SU-DHL-6 (cell line): ENCODE data around the gene PHAF1.

Experiments
- EZH2phosphoT487 ChIP-seq: fragments of 200-600 bp; sonication (generic), shearing (Covaris generic); conservative IDR thresholded peaks from 2 replicates; pipeline ENCODE4 v1.6.1; 2018; ENCODE audit warnings: mild to moderate bottlenecking, antibody characterized with exemption, low read length, moderate library complexity, mixed read lengths
- TF ChIP-seq, protein P1 (sequence below): fragments of 200-600 bp; sonication (generic); IDR thresholded peaks from one replicate; pipeline ENCODE4 v1.5.1; 2017; ENCODE audit warnings: antibody characterized with exemption, mild to moderate bottlenecking, low read length, moderate library complexity; ENCODE audit not compliant: insufficient read depth, poor library complexity, severe bottlenecking

DNA sequence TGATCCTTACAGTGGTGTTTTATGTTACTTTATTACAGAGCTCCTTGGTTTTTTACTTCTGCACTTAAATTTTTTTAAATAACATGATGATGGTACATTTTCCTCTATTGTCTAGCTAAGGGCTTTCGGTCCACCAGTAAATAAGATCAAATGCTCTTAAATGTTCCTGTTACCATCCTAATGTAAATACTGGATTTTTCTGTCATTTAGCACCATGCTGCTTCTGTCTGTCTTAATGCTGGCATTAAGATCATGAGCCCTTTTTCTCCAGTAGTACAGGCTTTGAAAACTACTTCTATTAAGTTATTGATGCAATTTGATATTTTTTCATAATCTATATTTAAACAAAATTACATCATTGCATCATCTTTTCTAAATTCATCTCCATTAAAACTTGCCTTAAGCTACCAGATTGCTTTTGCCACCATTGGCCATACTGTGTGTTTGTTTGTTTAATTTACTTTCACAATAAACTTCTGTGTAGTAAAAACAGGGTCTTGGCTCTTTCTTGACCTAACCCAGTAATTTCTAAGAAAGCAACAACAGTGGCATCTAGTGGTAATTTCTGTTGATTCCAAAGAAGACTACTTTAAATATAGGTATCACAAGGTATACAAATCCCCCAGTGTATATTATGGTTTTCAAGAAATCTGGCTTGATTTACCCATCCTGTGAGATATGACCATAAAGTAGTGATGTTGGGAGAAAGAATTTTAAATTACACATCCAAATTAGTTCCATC is 9.0 kb upstream of the PHAF1 start:
- TF ChIP-seq, protein P1, sequence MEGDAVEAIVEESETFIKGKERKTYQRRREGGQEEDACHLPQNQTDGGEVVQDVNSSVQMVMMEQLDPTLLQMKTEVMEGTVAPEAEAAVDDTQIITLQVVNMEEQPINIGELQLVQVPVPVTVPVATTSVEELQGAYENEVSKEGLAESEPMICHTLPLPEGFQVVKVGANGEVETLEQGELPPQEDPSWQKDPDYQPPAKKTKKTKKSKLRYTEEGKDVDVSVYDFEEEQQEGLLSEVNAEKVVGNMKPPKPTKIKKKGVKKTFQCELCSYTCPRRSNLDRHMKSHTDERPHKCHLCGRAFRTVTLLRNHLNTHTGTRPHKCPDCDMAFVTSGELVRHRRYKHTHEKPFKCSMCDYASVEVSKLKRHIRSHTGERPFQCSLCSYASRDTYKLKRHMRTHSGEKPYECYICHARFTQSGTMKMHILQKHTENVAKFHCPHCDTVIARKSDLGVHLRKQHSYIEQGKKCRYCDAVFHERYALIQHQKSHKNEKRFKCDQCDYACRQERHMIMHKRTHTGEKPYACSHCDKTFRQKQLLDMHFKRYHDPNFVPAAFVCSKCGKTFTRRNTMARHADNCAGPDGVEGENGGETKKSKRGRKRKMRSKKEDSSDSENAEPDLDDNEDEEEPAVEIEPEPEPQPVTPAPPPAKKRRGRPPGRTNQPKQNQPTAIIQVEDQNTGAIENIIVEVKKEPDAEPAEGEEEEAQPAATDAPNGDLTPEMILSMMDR, result no peak
- TF ChIP-seq EZH2phosphoT487, result no peak
